A549 (cell line): ENCODE measurements around the gene RBMS3. TPM values are rescaled to one million over a fixed set of nuclear protein-coding genes. Genes with fewer than 3 reads are reported as not detected.

Experiments used
- ATAC-seq, 2 experiments: fragments of 200-7000 bp in 1 of 2; fragments of >200 bp in 1 of 2; cut with Nextera tagmentation in 1 of 2; cut with Tn5 transposase in 1 of 2; 3 replicates each; pipeline versions ENCODE4 v1.8.0 to v1.9.1; 2018 to 2020; ENCODE audit warnings: mild to moderate bottlenecking in 1 of 2, moderate library complexity in 1 of 2
- CTCF ChIA-PET: fragments of 300-600 bp; sonication (Branson Sonifier 250); formaldehyde crosslinking; extraction: SDS; loops from one replicate; lab custom pipeline; 2021; ENCODE audit warnings: antibody characterized with exemption, inconsistent platforms; lab: Yijun Ruan, JAX
- POLR2A ChIA-PET: fragments of 350-600 bp; formaldehyde crosslinking; extraction: SDS; loops from one replicate; lab custom pipeline; 2021; ENCODE audit warnings: antibody characterized with exemption, inconsistent platforms; lab: Yijun Ruan, JAX
- DNase-seq, 2 experiments: peaks; one replicate each; pipeline versions ENCODE4 v3.0.0 to v3.0.0-alpha.2; 2011 to 2016; ENCODE audit warnings: low read depth in 1 of 2, low spot score in 1 of 2
- FAIRE-seq: peaks from 2 replicates; lab custom pipeline; 2011; peaks lifted over from hg19 to GRCh38; lab: Jason Lieb, UNC
- H3K27ac ChIP-seq, 2 experiments: fragments of >200 bp; sonication (Bioruptor Twin); formaldehyde crosslinking; 3 replicates each; pipeline ENCODE4 v1.5.1; 2016 to 2017
- H3K4me1 ChIP-seq: fragments of >200 bp; sonication (Bioruptor Twin); formaldehyde crosslinking; 3 replicates; pipeline ENCODE4 v1.6.1; 2016
- H3K4me2 ChIP-seq: fragments of >200 bp; sonication (Bioruptor Twin); formaldehyde crosslinking; 3 replicates; pipeline ENCODE4 v1.6.1; 2016
- H3K4me3 ChIP-seq: fragments of >200 bp; sonication (Bioruptor Twin); formaldehyde crosslinking; 3 replicates; pipeline ENCODE4 v1.5.1; 2016
- H3K9me3 ChIP-seq: fragments of >200 bp; sonication (Bioruptor Twin); formaldehyde crosslinking; 3 replicates; pipeline ENCODE4 v1.6.1; 2016
- ATOH8 ChIP-seq: fragments of 250-450 bp; sonication (Bioruptor Pico); IDR thresholded peaks from 2 replicates; pipeline ENCODE4 v1.5.0; 2020; ENCODE audit warnings: low read depth, mild to moderate bottlenecking, moderate library complexity
- BCL3 ChIP-seq: fragments of >200 bp; sonication (Bioruptor Twin); formaldehyde crosslinking; IDR thresholded peaks from 3 replicates; pipeline ENCODE4 v1.6.1; 2016
- CBX8 ChIP-seq: fragments of 200-600 bp; sonication (generic); IDR thresholded peaks from 2 replicates; pipeline ENCODE4 v1.6.1; 2016
- CEBPB ChIP-seq, 2 experiments: fragments of >200 bp in 1 of 2; sonication (Bioruptor Twin) in 1 of 2; formaldehyde crosslinking in 1 of 2; IDR thresholded peaks; 2 replicates each; pipeline ENCODE4 v1.6.1; 2012 to 2016
- CHD4 ChIP-seq: fragments of 200-600 bp; sonication (generic); IDR thresholded peaks from 2 replicates; pipeline ENCODE4 v1.6.1; 2016; ENCODE audit warnings: antibody characterized with exemption, mild to moderate bottlenecking, borderline replicate concordance
- CTCF ChIP-seq: fragments of >200 bp; sonication (Bioruptor Twin); formaldehyde crosslinking; IDR thresholded peaks from 3 replicates; pipeline ENCODE4 v1.5.1; 2016
- E2F6 ChIP-seq: IDR thresholded peaks from 2 replicates; pipeline ENCODE4 v1.6.1; 2012; ENCODE audit warnings: low read depth, borderline replicate concordance
- EHF ChIP-seq: fragments of 250-450 bp; sonication (Bioruptor Pico); IDR thresholded peaks from 2 replicates; pipeline ENCODE4 v1.5.0; 2020; ENCODE audit warnings: mild to moderate bottlenecking
- ELK1 ChIP-seq: fragments of 150-350 bp; IDR thresholded peaks from 2 replicates; pipeline ENCODE4 v1.6.1; 2014; ENCODE audit warnings: low read depth, mild to moderate bottlenecking, low read length
- EP300 ChIP-seq, 2 experiments: fragments of >200 bp; sonication (Bioruptor Twin); formaldehyde crosslinking; IDR thresholded peaks; 2 replicates in 1 of 2; 3 replicates in 1 of 2; pipeline ENCODE4 v1.6.1; 2016 to 2017
- HDAC2 ChIP-seq: fragments of 200-600 bp; sonication (generic); IDR thresholded peaks from 2 replicates; pipeline ENCODE4 v1.6.1; 2016
- HES2 ChIP-seq: fragments of >200 bp; sonication (Bioruptor Twin); formaldehyde crosslinking; IDR thresholded peaks from 2 replicates; pipeline ENCODE4 v1.6.1; 2016
- HMGXB4 ChIP-seq: fragments of 250-450 bp; sonication (Bioruptor Pico); IDR thresholded peaks from 2 replicates; pipeline ENCODE4 v1.5.0; 2021; ENCODE audit warnings: mild to moderate bottlenecking, moderate library complexity, borderline replicate concordance
- HOXB5 ChIP-seq: fragments of 250-450 bp; sonication (Bioruptor Pico); IDR thresholded peaks from 2 replicates; pipeline ENCODE4 v1.5.0; 2020; ENCODE audit warnings: mild to moderate bottlenecking, moderate library complexity
- JUN ChIP-seq, 2 experiments: fragments of >200 bp; sonication (Bioruptor Twin); formaldehyde crosslinking; IDR thresholded peaks; 2 replicates in 1 of 2; 3 replicates in 1 of 2; pipeline ENCODE4 v1.6.1; 2016 to 2017
- KDM5A ChIP-seq: fragments of 200-600 bp; sonication (generic); IDR thresholded peaks from 2 replicates; pipeline ENCODE4 v1.6.1; 2016; ENCODE audit warnings: antibody characterized with exemption, mild to moderate bottlenecking
- MAFK ChIP-seq: fragments of 450-650 bp; IDR thresholded peaks from 2 replicates; pipeline ENCODE4 v1.6.1; 2014; ENCODE audit not compliant: partially characterized antibody
- MAZ ChIP-seq: fragments of 150-350 bp; IDR thresholded peaks from 2 replicates; pipeline ENCODE4 v1.6.1; 2014; ENCODE audit warnings: antibody characterized with exemption, low read depth, low read length, borderline replicate concordance
- NFE2L2 ChIP-seq: fragments of 150-350 bp; conservative IDR thresholded peaks from 2 replicates; pipeline ENCODE4 v1.6.1; 2014; ENCODE audit warnings: low read length
- NPAS2 ChIP-seq: fragments of 250-450 bp; sonication (Bioruptor Pico); IDR thresholded peaks from 2 replicates; pipeline ENCODE4 v1.8.0; 2022; ENCODE audit warnings: mild to moderate bottlenecking, moderate library complexity, borderline replicate concordance
- NR3C1 ChIP-seq: fragments of >200 bp; sonication (Bioruptor Twin); formaldehyde crosslinking; IDR thresholded peaks from 3 replicates; pipeline ENCODE4 v1.6.1; 2017
- PHF8 ChIP-seq: fragments of 200-600 bp; sonication (generic); IDR thresholded peaks from 2 replicates; pipeline ENCODE4 v1.6.1; 2016; ENCODE audit warnings: low read depth, mild to moderate bottlenecking, antibody characterized with exemption, moderate library complexity, borderline replicate concordance
- POLR2A ChIP-seq: IDR thresholded peaks from 2 replicates; pipeline ENCODE4 v1.6.1; 2012; ENCODE audit warnings: mild to moderate bottlenecking, low read length
- RFX5 ChIP-seq: fragments of 450-650 bp; IDR thresholded peaks from 2 replicates; pipeline ENCODE4 v1.7.1; 2014; ENCODE audit warnings: antibody characterized with exemption, mild to moderate bottlenecking, moderate library complexity
- RNF2 ChIP-seq: fragments of 200-600 bp; sonication (generic); IDR thresholded peaks from 2 replicates; pipeline ENCODE4 v1.6.1; 2016; ENCODE audit warnings: low read depth, mild to moderate bottlenecking, antibody characterized with exemption, moderate library complexity, borderline replicate concordance
- TFCP2L1 ChIP-seq: fragments of 250-450 bp; sonication (Bioruptor Pico); IDR thresholded peaks from 2 replicates; pipeline ENCODE4 v1.5.0; 2021; ENCODE audit warnings: mild to moderate bottlenecking
- TP53 ChIP-seq: fragments of 250-450 bp; sonication (Bioruptor Pico); IDR thresholded peaks from 2 replicates; pipeline ENCODE4 v1.5.0; 2021; ENCODE audit warnings: mild to moderate bottlenecking, moderate library complexity
- ZNF302 ChIP-seq: fragments of 250-450 bp; sonication (Bioruptor Pico); IDR thresholded peaks from 2 replicates; pipeline ENCODE4 v1.9.0; 2021; ENCODE audit warnings: inconsistent platforms, mild to moderate bottlenecking, moderate library complexity
- ZSCAN20 ChIP-seq: fragments of 250-450 bp; sonication (Bioruptor Pico); IDR thresholded peaks from 2 replicates; pipeline ENCODE4 v1.8.0; 2022; ENCODE audit warnings: mild to moderate bottlenecking, moderate library complexity
- WGBS: methylation state at CpG from one replicate; pipeline ENCODE4 v1.1.6; 2017; ENCODE audit errors: missing lambda C conversion rate; 5-methylcytosine and 5-hydroxymethylcytosine counted together
- polyA plus RNA-seq, 4 experiments: library from polyadenylated mRNA; depleted of rRNA in 3 of 4; stranded (reverse); fragments of >200 nt; fragmentation: RNase III in 1 of 4; extraction: RNeasy Plus Mini Kit Qiagen cat#74134 plus additional on column Dnase treatment in 1 of 4; gene quantifications; 2 replicates in 3 of 4; 3 replicates in 1 of 4; pipeline ENCODE4 v1.2.3, GENCODE V29; 2011 to 2017

Gene RBMS3
- polyA plus RNA-seq, 2 of the 4 experiments (the other 2 are of a cell fraction), result 0.92 to 4.1 TPM

GRCh38 chr3:29576181-29576580 is 295.3 kb downstream of the RBMS3 start:
- FAIRE-seq (no peak), ATAC-seq (no peak), DNase-seq (no peak)
- peak overlapping the region in 1 of 2 experiments; percentile 2; a peak in 1 of 6 replicates for H3K27ac ChIP-seq
- H3K4me1 ChIP-seq, result 0 out of 3 replicates have a peak, but pooled peaks cover under 1% of the 10 kb centered on the region
- H3K4me2 ChIP-seq, result no peak overlapping the region
- 100% methylated on average over 1 of the region's 1 CpG for WGBS
- no peaks in the 10 kb centered on the region for H3K9me3 ChIP-seq
- ChIA-PET CTCF (no interaction called here), POLR2A (no interaction called here)
- no peak for TF ChIP-seq MAFK
- no peak for TF ChIP-seq HMGXB4 (CRISPR knock-in tag)
- no peak for TF ChIP-seq EP300 (IDR thresholded peaks at IDR 0.05)
- TF ChIP-seq ZSCAN20 (CRISPR knock-in tag), result no peak
- TF ChIP-seq E2F6, result no peak
- no peak for TF ChIP-seq CBX8
- no peak for TF ChIP-seq RNF2
- no peak for TF ChIP-seq CEBPB (IDR thresholded peaks at IDR 0.05)
- no peak for TF ChIP-seq RFX5
- TF ChIP-seq ELK1, result no peak
- no peak for TF ChIP-seq HDAC2
- no peak for TF ChIP-seq BCL3
- TF ChIP-seq TP53 (CRISPR knock-in tag), result no peak
- TF ChIP-seq MAZ, result no peak
- no peak overlapping the region for H3K4me3 ChIP-seq

GRCh38 chr3:29576675-29577074 is 295.8 kb downstream of the RBMS3 start:
- Histone ChIP-seq H3K9me3 (no peaks in the 10 kb centered on the region), H3K4me2 (no peak overlapping the region), H3K4me1 (0 out of 3 replicates have a peak, but pooled peaks cover 6% of the 10 kb centered on the region), H3K4me3 (no peak overlapping the region), H3K27ac (peak overlapping the region in 1 of 2 experiments; percentile 2; a peak in 1 of 6 replicates)
- CTCF ChIA-PET, result no interaction called here
- no peak for DNase-seq
- ATAC-seq, result no peak
- FAIRE-seq, result no peak
- POLR2A ChIA-PET, result no interaction called here
- TF ChIP-seq ZNF302 (no peak), TFCP2L1 (CRISPR knock-in tag) (no peak), HES2 (no peak), CBX8 (no peak), ATOH8 (CRISPR knock-in tag) (no peak), JUN (IDR thresholded peaks at IDR 0.05) (no peak), CHD4 (no peak), E2F6 (no peak), NR3C1 (no peak), PHF8 (no peak), EHF (no peak), NFE2L2 (no peak), RNF2 (no peak), POLR2A (no peak), KDM5A (no peak), NPAS2 (CRISPR knock-in tag) (no peak), HOXB5 (no peak), CTCF (no peak)
